ENCODE results near the gene MICB. TPM values are rescaled to one million over a fixed set of nuclear protein-coding genes. Genes with fewer than 3 reads are reported as not detected.
A peak's percentile ranks its signal among the peaks of the same experiment; 100 is the strongest.

The MICB gene
- total and polyA plus RNA-seq, 4 donors, result 3.8 to 10.2 (median 7.4) TPM

- DNase-seq (no peak), ATAC-seq (ENCODE audit: insufficient read depth, low FRiP score) (no peak)
- peaks cover 9 to 20% (median 15%) of the 10 kb centered on the region in 5 donors for H3K4me1 ChIP-seq (ENCODE audit: control insufficient read depth in 5 of 5, insufficient read depth in 5 of 5, low read length in 5 of 5)
- no peak overlapping the region for H3K27ac ChIP-seq (ENCODE audit: low read depth in 1 of 2, low read length in 1 of 2)
- H3K36me3 ChIP-seq (ENCODE audit: control insufficient read depth in 4 of 4, insufficient read depth in 4 of 4, low read length in 4 of 4), result peaks cover 52 to 76% (median 65%) of the 10 kb centered on the region in 4 donors
- H3K9me3 ChIP-seq (ENCODE audit: control insufficient read depth in 4 of 4, insufficient read depth in 3 of 4, low read length in 3 of 4), result no peaks in the 10 kb centered on the region
- no peak for TF ChIP-seq CTCF (IDR thresholded peaks at IDR 0.05; ENCODE audit: control extremely low read depth, extremely low read depth)
- 38 to 40% methylated on average over 2 of the region's 2 CpGs for WGBS, 2 donors
- H3K9ac ChIP-seq (ENCODE audit: insufficient read depth in 1 of 2, low read length in 2 of 2), result no peak overlapping the region
- H3K4me3 ChIP-seq, result no peak overlapping the region
- no peaks in the 10 kb centered on the region for H3K27me3 ChIP-seq (ENCODE audit: control insufficient read depth in 3 of 3, insufficient read depth in 3 of 3, low read length in 2 of 3)
Measured at GRCh38 chr6:31535538-31536324, 37.8 kb downstream of the MICB start.

DNA sequence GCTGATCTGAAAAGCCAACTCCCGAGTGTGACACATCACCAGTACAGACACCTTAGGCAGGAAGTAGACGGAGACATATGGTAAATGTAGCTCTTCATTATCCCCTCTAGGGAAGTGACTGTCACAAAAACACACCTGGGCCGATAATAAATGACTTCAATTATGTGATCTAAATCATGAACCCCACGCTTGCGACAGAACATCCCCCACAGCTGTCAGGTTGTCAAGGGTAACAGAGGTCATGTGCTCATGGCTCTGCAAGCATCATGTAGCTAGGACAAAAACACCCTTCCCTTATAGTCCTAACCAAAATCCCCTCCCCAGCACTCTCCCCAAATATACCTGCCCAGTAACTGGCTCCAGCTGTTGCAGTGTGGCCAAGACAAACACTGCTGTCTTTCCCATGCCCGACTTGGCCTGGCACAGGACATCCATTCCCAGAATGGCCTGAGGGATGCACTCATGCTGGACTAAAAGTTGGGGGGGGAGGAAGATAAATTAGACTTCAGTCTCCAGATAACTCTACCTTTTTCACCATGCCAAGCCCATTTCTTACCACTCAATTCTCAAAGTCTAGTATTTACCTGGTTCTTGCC, 41.0 kb downstream of the MICB start:
- ATAC-seq (ENCODE audit: insufficient read depth, low FRiP score), result no peak
- WGBS, 2 donors, result 65 to 71% methylated on average over 6 of the region's 6 CpGs
- H3K4me3 ChIP-seq, result no peak overlapping the region

GRCh38 chr6:31540640-31541039, 42.7 kb downstream of the MICB start:
- 18 to 22% methylated on average over 4 of the region's 4 CpGs for WGBS, 2 donors
- H3K27ac ChIP-seq (ENCODE audit: low read depth in 1 of 2, low read length in 1 of 2), result peak overlapping the region in 1 of 2 donors; percentile 89
- peak overlapping the region; percentile 88 for H3K4me3 ChIP-seq
- no peak for DNase-seq
- TF ChIP-seq CTCF (IDR thresholded peaks at IDR 0.05; ENCODE audit: control extremely low read depth, extremely low read depth), result no peak
- no peaks in the 10 kb centered on the region for H3K9me3 ChIP-seq (ENCODE audit: control insufficient read depth in 4 of 4, insufficient read depth in 3 of 4, low read length in 3 of 4)
- H3K9ac ChIP-seq (ENCODE audit: insufficient read depth in 1 of 2, low read length in 2 of 2), result peak overlapping the region; percentile 100
- H3K36me3 ChIP-seq (ENCODE audit: control insufficient read depth in 4 of 4, insufficient read depth in 4 of 4, low read length in 4 of 4), result peaks cover 18 to 44% (median 32%) of the 10 kb centered on the region in 4 donors
- H3K27me3 ChIP-seq (ENCODE audit: control insufficient read depth in 3 of 3, insufficient read depth in 3 of 3, low read length in 2 of 3), result no peaks in the 10 kb centered on the region
- no peak for ATAC-seq (ENCODE audit: insufficient read depth, low FRiP score)
- H3K4me1 ChIP-seq (ENCODE audit: control insufficient read depth in 5 of 5, insufficient read depth in 5 of 5, low read length in 5 of 5), result peaks cover 9 to 25% (median 15%) of the 10 kb centered on the region in 5 donors

More for the DNA sequence above, 41.0 kb downstream of the MICB start:
- no peak for TF ChIP-seq CTCF (IDR thresholded peaks at IDR 0.05; ENCODE audit: control extremely low read depth, extremely low read depth)
- H3K27ac ChIP-seq (ENCODE audit: low read depth in 1 of 2, low read length in 1 of 2), result no peak overlapping the region
- H3K36me3 ChIP-seq (ENCODE audit: control insufficient read depth in 4 of 4, insufficient read depth in 4 of 4, low read length in 4 of 4), result peaks cover 24 to 59% (median 47%) of the 10 kb centered on the region in 4 donors
- H3K9me3 ChIP-seq (ENCODE audit: control insufficient read depth in 4 of 4, insufficient read depth in 3 of 4, low read length in 3 of 4), result no peaks in the 10 kb centered on the region
- no peak for DNase-seq
- H3K9ac ChIP-seq (ENCODE audit: insufficient read depth in 1 of 2, low read length in 2 of 2), result peak overlapping the region in 1 of 2 donors; percentile 100
- no peaks in the 10 kb centered on the region for H3K27me3 ChIP-seq (ENCODE audit: control insufficient read depth in 3 of 3, insufficient read depth in 3 of 3, low read length in 2 of 3)
- peaks cover 9 to 25% (median 15%) of the 10 kb centered on the region in 5 donors for H3K4me1 ChIP-seq (ENCODE audit: control insufficient read depth in 5 of 5, insufficient read depth in 5 of 5, low read length in 5 of 5)
